ENCODE data around the gene GPS2.

The GPS2 gene

GRCh38 chr17:7324438-7324779 is 9.2 kb upstream of the GPS2 start:
- Histone ChIP-seq H3K9ac (ENCODE audit: low read length) (no peak overlapping the region), H3K27me3 (ENCODE audit: control insufficient read depth, insufficient read depth, low read length) (no peaks in the 10 kb centered on the region), H3K9me3 (ENCODE audit: control insufficient read depth, low read length) (no peaks in the 10 kb centered on the region), H3K4me1 (ENCODE audit: control insufficient read depth, insufficient read depth, low read length) (peaks cover 6% of the 10 kb centered on the region), H3K4me3 (ENCODE audit: low read length) (no peak overlapping the region), H3K36me3 (ENCODE audit: control insufficient read depth, insufficient read depth, low read length) (peaks cover 12% of the 10 kb centered on the region)

DNA sequence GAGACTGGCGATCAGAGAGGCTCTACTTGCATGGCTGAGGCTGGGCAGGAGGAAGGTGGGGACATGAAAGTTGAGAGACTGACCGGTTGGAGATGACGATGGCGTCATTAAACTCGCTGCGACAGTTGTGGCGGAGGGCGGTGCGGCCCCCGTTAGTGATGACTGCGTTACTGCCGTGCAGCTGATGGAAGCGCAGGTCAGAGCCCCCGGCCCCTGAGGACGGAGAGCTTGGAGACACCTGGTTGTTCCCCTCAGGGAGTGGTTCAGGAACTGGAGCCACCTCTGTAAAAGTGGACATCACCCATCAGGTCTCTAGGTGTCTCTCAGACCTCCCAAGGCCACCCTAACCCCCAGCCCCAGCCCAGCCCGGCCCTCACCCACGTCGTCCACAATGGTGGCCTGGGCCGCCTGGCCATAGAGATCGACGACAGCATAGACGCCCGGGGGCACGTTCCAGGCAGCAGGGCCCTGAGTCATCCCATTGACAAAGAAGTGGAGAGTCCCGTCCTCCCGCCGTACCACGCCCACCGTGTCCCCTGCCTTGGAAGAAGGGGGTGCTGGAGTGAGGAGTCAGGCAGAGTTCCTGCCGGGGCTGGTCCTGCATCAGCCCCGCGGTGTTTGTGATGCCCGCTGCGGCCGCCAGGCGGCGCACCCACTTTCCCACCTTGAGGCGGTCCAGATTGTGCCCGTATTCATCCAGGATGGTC is 8.7 kb upstream of the GPS2 start:
- H3K4me1 ChIP-seq (ENCODE audit: control insufficient read depth, insufficient read depth, low read length) = peaks cover 6% of the 10 kb centered on the region
- no peaks in the 10 kb centered on the region for H3K9me3 ChIP-seq (ENCODE audit: control insufficient read depth, low read length)
- H3K36me3 ChIP-seq (ENCODE audit: control insufficient read depth, insufficient read depth, low read length) = peaks cover 12% of the 10 kb centered on the region
- no peak overlapping the region for H3K4me3 ChIP-seq (ENCODE audit: low read length)
- H3K9ac ChIP-seq (ENCODE audit: low read length) = no peak overlapping the region
- H3K27me3 ChIP-seq (ENCODE audit: control insufficient read depth, insufficient read depth, low read length) = no peaks in the 10 kb centered on the region

- no peaks in the 10 kb centered on the region for H3K9me3 ChIP-seq (ENCODE audit: control insufficient read depth, low read length)
- no peak overlapping the region for H3K9ac ChIP-seq (ENCODE audit: low read length)
- peaks cover 12% of the 10 kb centered on the region for H3K36me3 ChIP-seq (ENCODE audit: control insufficient read depth, insufficient read depth, low read length)
- no peaks in the 10 kb centered on the region for H3K4me1 ChIP-seq (ENCODE audit: control insufficient read depth, insufficient read depth, low read length)
- no peaks in the 10 kb centered on the region for H3K27me3 ChIP-seq (ENCODE audit: control insufficient read depth, insufficient read depth, low read length)
- H3K4me3 ChIP-seq (ENCODE audit: low read length) = no peak overlapping the region
These were observed 7.5 kb upstream of the GPS2 start for GRCh38 chr17:7322520-7323194.

DNA sequence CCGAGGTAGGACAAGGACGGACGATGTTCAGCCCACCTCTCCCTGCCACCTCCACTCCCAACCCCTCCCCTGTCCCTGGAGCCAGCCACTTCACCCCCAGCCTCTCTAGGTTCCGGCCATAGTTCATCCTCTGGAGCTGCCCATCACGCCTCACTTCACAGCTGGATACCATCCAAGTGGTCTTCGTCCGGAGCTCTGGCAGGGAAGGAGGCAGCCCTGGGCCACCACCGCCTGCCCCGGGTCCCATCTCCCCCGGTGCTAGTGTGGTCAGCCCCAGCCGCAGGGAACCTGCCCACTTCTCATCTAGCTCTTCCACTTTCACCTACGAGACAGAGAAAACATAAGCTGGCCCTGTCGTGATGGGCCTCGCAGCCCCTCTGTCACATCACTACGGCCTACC is 6.3 kb upstream of the GPS2 start:
- no peak overlapping the region for H3K4me3 ChIP-seq (ENCODE audit: low read length)
- H3K9ac ChIP-seq (ENCODE audit: low read length) = no peak overlapping the region

DNA sequence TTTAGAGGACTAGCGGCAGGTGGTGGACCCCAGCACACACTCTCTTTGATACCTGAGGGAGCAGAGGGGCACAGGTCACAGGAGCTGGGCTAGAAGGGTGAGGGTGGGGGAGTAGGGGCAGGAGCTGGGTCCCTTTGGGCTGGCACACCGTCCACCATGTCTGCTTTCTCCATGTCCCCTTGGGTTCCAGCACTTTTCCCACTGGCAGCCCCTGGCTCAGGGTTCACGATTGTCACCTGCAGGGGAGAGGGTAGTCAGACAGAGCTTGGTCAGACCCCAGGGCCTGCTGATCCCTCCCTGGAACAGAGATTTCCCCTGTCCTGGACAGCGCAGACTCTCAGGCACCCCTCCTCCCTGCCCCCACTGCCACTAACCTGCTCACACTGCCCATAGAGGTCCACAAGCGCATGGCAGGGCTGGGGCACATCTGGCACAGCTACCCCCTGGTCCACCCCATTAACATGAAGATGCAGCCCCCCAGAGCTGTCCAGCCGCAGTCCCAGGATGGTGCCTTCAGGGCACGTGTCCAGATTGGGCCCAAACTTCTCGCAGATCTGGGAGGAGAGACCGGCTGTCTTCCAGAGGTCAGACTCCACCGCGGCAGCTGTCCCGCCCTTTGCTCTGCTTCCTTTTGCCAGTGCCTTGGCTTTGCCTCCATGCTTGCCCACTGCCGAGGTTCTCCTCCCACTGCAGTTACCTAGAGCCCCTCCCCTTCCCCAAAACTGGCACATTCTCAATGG is 3.1 kb upstream of the GPS2 start:
- Histone ChIP-seq H3K36me3 (ENCODE audit: control insufficient read depth, insufficient read depth, low read length) (peaks cover 4% of the 10 kb centered on the region), H3K4me3 (ENCODE audit: low read length) (no peak overlapping the region), H3K9ac (ENCODE audit: low read length) (no peak overlapping the region), H3K27me3 (ENCODE audit: control insufficient read depth, insufficient read depth, low read length) (no peaks in the 10 kb centered on the region), H3K4me1 (ENCODE audit: control insufficient read depth, insufficient read depth, low read length) (peaks cover 20% of the 10 kb centered on the region), H3K9me3 (ENCODE audit: control insufficient read depth, low read length) (no peaks in the 10 kb centered on the region)

More for the DNA sequence above, 6.3 kb upstream of the GPS2 start:
- no peaks in the 10 kb centered on the region for H3K9me3 ChIP-seq (ENCODE audit: control insufficient read depth, low read length)
- peaks cover 12% of the 10 kb centered on the region for H3K36me3 ChIP-seq (ENCODE audit: control insufficient read depth, insufficient read depth, low read length)
- H3K4me1 ChIP-seq (ENCODE audit: control insufficient read depth, insufficient read depth, low read length) = no peaks in the 10 kb centered on the region
- no peaks in the 10 kb centered on the region for H3K27me3 ChIP-seq (ENCODE audit: control insufficient read depth, insufficient read depth, low read length)

- no peak overlapping the region for H3K4me3 ChIP-seq (ENCODE audit: low read length)
- H3K36me3 ChIP-seq (ENCODE audit: control insufficient read depth, insufficient read depth, low read length) = peaks cover 10% of the 10 kb centered on the region
- H3K27me3 ChIP-seq (ENCODE audit: control insufficient read depth, insufficient read depth, low read length) = no peaks in the 10 kb centered on the region
- H3K4me1 ChIP-seq (ENCODE audit: control insufficient read depth, insufficient read depth, low read length) = peaks cover 28% of the 10 kb centered on the region
- no peak overlapping the region for H3K9ac ChIP-seq (ENCODE audit: low read length)
- H3K9me3 ChIP-seq (ENCODE audit: control insufficient read depth, low read length) = no peaks in the 10 kb centered on the region
These were observed 2.1 kb upstream of the GPS2 start for GRCh38 chr17:7317161-7317803.

DNA sequence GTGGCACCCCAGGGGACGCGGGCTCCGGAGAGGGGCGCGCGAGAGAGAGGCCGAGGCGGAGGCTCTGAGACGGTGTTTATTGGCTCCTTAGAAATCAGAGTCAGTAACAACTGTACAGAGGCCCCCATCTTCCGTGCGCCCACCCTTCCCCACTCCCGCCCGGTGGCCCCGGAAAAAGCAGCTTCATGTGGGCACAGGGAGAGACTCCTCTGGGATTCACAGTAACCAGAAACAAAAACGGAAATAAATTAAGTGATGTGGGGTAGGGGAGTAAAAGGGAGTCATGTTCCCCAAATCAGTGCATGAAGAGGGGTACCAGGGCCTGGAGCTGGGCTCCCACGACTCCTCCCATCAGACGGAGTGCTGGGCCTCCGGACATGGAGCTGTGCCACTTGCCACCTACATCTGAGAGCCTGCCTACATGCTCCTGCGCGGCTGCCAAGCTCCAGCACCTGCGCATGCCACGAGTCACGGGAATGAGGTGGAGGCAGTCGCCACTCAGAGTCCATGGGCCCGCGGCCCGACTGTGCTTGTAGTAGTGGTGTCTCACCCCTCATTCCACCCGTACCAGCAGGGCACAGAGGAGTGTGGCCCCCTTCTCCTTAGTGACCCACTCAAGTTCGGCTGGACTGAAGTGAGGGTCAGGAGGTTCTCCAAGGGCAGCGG is 543 bp upstream of the GPS2 start:
- Histone ChIP-seq H3K4me1 (ENCODE audit: control insufficient read depth, insufficient read depth, low read length) (peaks cover 28% of the 10 kb centered on the region), H3K27me3 (ENCODE audit: control insufficient read depth, insufficient read depth, low read length) (no peaks in the 10 kb centered on the region), H3K9ac (ENCODE audit: low read length) (peak overlapping the region; percentile 79), H3K4me3 (ENCODE audit: low read length) (peak overlapping the region; percentile 23), H3K9me3 (ENCODE audit: control insufficient read depth, low read length) (no peaks in the 10 kb centered on the region), H3K36me3 (ENCODE audit: control insufficient read depth, insufficient read depth, low read length) (peaks cover 14% of the 10 kb centered on the region)

GRCh38 chr17:7313890-7314718 is 1.1 kb downstream of the GPS2 start:
- Histone ChIP-seq H3K36me3 (ENCODE audit: control insufficient read depth, insufficient read depth, low read length) (peaks cover 21% of the 10 kb centered on the region), H3K9ac (ENCODE audit: low read length) (peak overlapping the region; percentile 79), H3K4me1 (ENCODE audit: control insufficient read depth, insufficient read depth, low read length) (peaks cover 41% of the 10 kb centered on the region)

DNA sequence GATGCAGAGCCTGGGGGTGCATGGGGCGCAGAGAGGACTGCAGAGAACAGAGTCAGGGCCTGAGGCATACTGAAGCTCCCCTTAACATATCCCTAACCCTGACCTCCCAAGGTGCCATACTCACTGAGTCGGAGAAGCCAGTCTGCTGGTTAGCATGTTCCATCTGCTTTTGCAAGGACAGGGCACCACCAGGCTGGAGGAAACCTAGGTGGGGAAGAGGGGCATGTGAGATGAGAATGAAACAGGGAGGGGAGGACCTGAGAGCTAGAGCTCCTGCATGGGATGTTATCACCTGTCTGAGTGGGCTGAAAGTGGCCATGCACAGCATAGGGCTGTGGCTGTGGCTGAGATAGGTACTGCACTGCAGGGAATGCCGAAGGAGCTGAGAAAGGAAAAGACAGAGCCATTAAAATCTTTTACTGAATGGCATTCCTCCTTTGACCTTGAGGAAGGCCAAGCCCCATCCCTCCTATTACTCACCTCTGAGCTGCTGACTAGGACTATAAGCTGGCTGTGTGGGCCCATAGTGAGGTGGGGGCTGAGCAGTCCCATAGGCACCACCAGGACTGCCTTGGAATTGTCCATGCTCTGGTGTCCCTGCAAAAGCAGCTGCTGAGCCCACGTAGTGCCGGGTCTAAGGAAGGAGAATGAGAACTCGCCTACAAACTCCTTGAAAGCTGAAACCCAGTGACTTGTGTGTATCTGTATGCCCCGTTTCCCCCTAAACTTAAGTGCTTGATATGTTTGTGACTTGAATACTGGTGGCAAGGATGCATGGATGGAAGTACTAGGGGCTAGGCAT is 1.9 kb downstream of the GPS2 start:
- peak overlapping the region; percentile 24 for H3K9ac ChIP-seq (ENCODE audit: low read length)

More at GRCh38 chr17:7313890-7314718, 1.1 kb downstream of the GPS2 start:
- no peaks in the 10 kb centered on the region for H3K9me3 ChIP-seq (ENCODE audit: control insufficient read depth, low read length)
- peak overlapping the region; percentile 70 for H3K4me3 ChIP-seq (ENCODE audit: low read length)
- no peaks in the 10 kb centered on the region for H3K27me3 ChIP-seq (ENCODE audit: control insufficient read depth, insufficient read depth, low read length)

DNA sequence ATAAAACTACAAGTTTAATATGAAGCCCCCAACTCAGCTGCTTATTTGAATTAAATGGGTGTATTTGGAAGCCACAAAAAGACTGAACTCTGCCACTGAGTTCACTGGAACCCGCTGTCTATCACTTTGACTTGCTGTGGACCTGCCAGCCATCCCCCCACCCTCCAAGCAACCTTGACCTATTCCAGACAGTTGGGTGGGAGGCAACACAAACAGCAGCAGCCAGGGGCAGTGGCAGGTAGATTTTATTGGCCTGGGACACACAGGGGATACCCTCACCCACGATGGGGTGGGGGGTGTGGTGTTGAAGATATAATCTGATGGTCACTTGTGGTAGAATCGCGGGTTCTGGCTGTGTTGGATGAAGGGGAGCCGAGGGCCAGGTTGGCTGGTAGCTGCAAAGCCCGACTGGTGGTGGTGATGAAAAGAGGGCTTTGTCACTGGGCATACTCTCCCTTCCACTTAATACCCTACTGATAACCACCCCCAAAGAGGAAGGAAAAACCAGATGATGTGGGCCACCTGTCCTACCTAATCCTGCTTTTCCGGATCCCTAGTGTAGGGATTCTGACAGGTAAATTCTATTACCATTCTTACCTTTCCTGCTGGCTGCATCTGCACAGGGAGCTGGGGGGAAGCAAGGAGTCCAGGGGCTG is 2.6 kb downstream of the GPS2 start:
- Histone ChIP-seq H3K27me3 (ENCODE audit: control insufficient read depth, insufficient read depth, low read length) (no peaks in the 10 kb centered on the region), H3K4me1 (ENCODE audit: control insufficient read depth, insufficient read depth, low read length) (peaks cover 44% of the 10 kb centered on the region), H3K9me3 (ENCODE audit: control insufficient read depth, low read length) (no peaks in the 10 kb centered on the region), H3K36me3 (ENCODE audit: control insufficient read depth, insufficient read depth, low read length) (peaks cover 21% of the 10 kb centered on the region), H3K4me3 (ENCODE audit: low read length) (no peak overlapping the region), H3K9ac (ENCODE audit: low read length) (no peak overlapping the region)

More for the DNA sequence above, 1.9 kb downstream of the GPS2 start:
- H3K9me3 ChIP-seq (ENCODE audit: control insufficient read depth, low read length) = no peaks in the 10 kb centered on the region
- peaks cover 44% of the 10 kb centered on the region for H3K4me1 ChIP-seq (ENCODE audit: control insufficient read depth, insufficient read depth, low read length)
- peaks cover 21% of the 10 kb centered on the region for H3K36me3 ChIP-seq (ENCODE audit: control insufficient read depth, insufficient read depth, low read length)
- no peaks in the 10 kb centered on the region for H3K27me3 ChIP-seq (ENCODE audit: control insufficient read depth, insufficient read depth, low read length)
- H3K4me3 ChIP-seq (ENCODE audit: low read length) = no peak overlapping the region
